ENCODE measurements around the gene OXCT2.

DNA sequence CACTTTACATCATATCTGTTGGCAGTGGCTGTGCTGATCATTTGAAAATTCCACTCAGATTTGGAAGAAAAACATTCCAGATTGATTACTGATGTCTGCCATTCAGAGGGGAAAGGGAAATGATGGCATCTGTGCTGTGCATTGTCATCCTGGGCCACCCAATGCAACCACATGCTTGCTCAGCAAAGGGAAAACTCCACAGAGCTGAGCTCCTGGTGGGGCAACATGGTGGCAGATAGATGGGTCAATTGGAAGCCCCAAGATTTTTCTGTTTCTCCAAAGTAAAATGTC lies 11.8 kb downstream of the OXCT2 start:
- TF ChIP-seq, protein P1, sequence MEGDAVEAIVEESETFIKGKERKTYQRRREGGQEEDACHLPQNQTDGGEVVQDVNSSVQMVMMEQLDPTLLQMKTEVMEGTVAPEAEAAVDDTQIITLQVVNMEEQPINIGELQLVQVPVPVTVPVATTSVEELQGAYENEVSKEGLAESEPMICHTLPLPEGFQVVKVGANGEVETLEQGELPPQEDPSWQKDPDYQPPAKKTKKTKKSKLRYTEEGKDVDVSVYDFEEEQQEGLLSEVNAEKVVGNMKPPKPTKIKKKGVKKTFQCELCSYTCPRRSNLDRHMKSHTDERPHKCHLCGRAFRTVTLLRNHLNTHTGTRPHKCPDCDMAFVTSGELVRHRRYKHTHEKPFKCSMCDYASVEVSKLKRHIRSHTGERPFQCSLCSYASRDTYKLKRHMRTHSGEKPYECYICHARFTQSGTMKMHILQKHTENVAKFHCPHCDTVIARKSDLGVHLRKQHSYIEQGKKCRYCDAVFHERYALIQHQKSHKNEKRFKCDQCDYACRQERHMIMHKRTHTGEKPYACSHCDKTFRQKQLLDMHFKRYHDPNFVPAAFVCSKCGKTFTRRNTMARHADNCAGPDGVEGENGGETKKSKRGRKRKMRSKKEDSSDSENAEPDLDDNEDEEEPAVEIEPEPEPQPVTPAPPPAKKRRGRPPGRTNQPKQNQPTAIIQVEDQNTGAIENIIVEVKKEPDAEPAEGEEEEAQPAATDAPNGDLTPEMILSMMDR (IDR thresholded peaks at IDR 0.05): no peak
- TF ChIP-seq EZH2phosphoT487 (IDR thresholded peaks at IDR 0.05; ENCODE audit: borderline replicate concordance, low read depth): no peak
- TF ChIP-seq EP300 (IDR thresholded peaks at IDR 0.05; ENCODE audit: borderline replicate concordance in 1 of 2, low read depth in 1 of 2, low read length in 1 of 2): no peak
- no peak for TF ChIP-seq GATA2 (CRISPR knock-in tag; IDR thresholded peaks at IDR 0.05)
- no peak for TF ChIP-seq MEF2A (IDR thresholded peaks at IDR 0.05; ENCODE audit: borderline replicate concordance, low read depth)
- TF ChIP-seq CHD2 (IDR thresholded peaks at IDR 0.05; ENCODE audit: low read length, partially characterized antibody): no peak
- no peak for TF ChIP-seq PBX3 (IDR thresholded peaks at IDR 0.05)
- TF ChIP-seq, protein P2, sequence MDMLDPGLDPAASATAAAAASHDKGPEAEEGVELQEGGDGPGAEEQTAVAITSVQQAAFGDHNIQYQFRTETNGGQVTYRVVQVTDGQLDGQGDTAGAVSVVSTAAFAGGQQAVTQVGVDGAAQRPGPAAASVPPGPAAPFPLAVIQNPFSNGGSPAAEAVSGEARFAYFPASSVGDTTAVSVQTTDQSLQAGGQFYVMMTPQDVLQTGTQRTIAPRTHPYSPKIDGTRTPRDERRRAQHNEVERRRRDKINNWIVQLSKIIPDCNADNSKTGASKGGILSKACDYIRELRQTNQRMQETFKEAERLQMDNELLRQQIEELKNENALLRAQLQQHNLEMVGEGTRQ (IDR thresholded peaks at IDR 0.05; ENCODE audit: borderline replicate concordance, low read depth, low read length): no peak
- TF ChIP-seq RXRA (IDR thresholded peaks at IDR 0.05; ENCODE audit: borderline replicate concordance, low read depth): no peak
- TF ChIP-seq RFX5 (IDR thresholded peaks at IDR 0.05; ENCODE audit: low read length): no peak
